Endodermal cell (in vitro differentiated cells): ENCODE data around the gene FKBP15. TPM values are rescaled to one million over a fixed set of nuclear protein-coding genes. Genes with fewer than 3 reads are reported as not detected.

ENCODE experiments used
- DNase-seq: peaks from one replicate; pipeline ENCODE4 v3.0.0-alpha.2; 2017
- H3K27ac ChIP-seq: 2 replicates; pipeline ENCODE4 v1.5.1; 2013; ENCODE audit warnings: mild to moderate bottlenecking, low read depth, low read length, moderate library complexity
- H3K27me3 ChIP-seq: 2 replicates; pipeline ENCODE4 v1.6.1; 2013; ENCODE audit warnings: mild to moderate bottlenecking, low read length, moderate library complexity; ENCODE audit not compliant: insufficient read depth, control insufficient read depth, poor library complexity, severe bottlenecking
- H3K36me3 ChIP-seq: 2 replicates; pipeline ENCODE4 v1.7.0; 2013; ENCODE audit warnings: mild to moderate bottlenecking, low read length, moderate library complexity; ENCODE audit not compliant: control insufficient read depth, insufficient read depth
- H3K4me1 ChIP-seq: one replicate; pipeline ENCODE4 v1.7.0; 2013; ENCODE audit warnings: low read length; ENCODE audit not compliant: control insufficient read depth, insufficient read depth
- H3K4me3 ChIP-seq: 2 replicates; pipeline ENCODE4 v1.5.1; 2013; ENCODE audit warnings: mild to moderate bottlenecking, low read length, moderate library complexity
- H3K9ac ChIP-seq: 2 replicates; pipeline ENCODE4 v1.6.1; 2013; ENCODE audit warnings: mild to moderate bottlenecking, low read length, moderate library complexity; ENCODE audit not compliant: poor library complexity, severe bottlenecking; ENCODE audit errors: extremely low read depth
- H3K9me3 ChIP-seq: 2 replicates; pipeline ENCODE4 v1.6.1; 2013; ENCODE audit warnings: mild to moderate bottlenecking, low read length, moderate library complexity; ENCODE audit not compliant: control insufficient read depth
- H3K27ac Mint-ChIP-seq: 2 replicates; pipeline ENCODE4 v1.8.0; 2020; ENCODE audit warnings: mixed read lengths
- H3K27me3 Mint-ChIP-seq: 2 replicates; pipeline ENCODE4 v1.8.0; 2021; ENCODE audit warnings: mild to moderate bottlenecking, mixed read lengths; ENCODE audit not compliant: insufficient read depth
- H3K36me3 Mint-ChIP-seq: 2 replicates; pipeline ENCODE4 v1.8.0; 2020; ENCODE audit warnings: low read depth, mixed read lengths
- H3K4me1 Mint-ChIP-seq: 2 replicates; pipeline ENCODE4 v1.8.0; 2020; ENCODE audit warnings: mixed read lengths
- H3K4me3 Mint-ChIP-seq: 2 replicates; pipeline ENCODE4 v1.8.0; 2020; ENCODE audit warnings: mild to moderate bottlenecking, moderate library complexity, mixed read lengths
- H3K9me3 Mint-ChIP-seq: 2 replicates; pipeline ENCODE4 v1.8.0; 2020; ENCODE audit warnings: mild to moderate bottlenecking, mixed read lengths
- WGBS, 2 experiments: methylation state at CpG; one replicate each; pipeline versions ENCODE4 v1.1.5 to v1.1.7; 2013; ENCODE audit warnings: missing lambda C conversion rate in 2 of 2, mixed read lengths in 1 of 2; ENCODE audit not compliant: insufficient coverage in 1 of 2, insufficient read length in 1 of 2; 5-methylcytosine and 5-hydroxymethylcytosine counted together
- total RNA-seq, 2 donors: library from RNA; stranded (reverse); fragmentation: NEBNext Ultra II Directional in 1 of 2; extraction: Animal tissue kit (Norgen Biotek cat#: 25700) in 1 of 2; gene quantifications; 2 replicates in 1 of 2; 3 replicates in 1 of 2; pipeline ENCODE4 v1.2.1, GENCODE V29; 2021
- TF ChIP-seq, protein P1 (sequence below): fragments of 200-600 bp; sonication (generic); conservative IDR thresholded peaks from 2 replicates; pipeline ENCODE4 v1.5.0; 2021; ENCODE audit warnings: antibody characterized with exemption, mild to moderate bottlenecking

FKBP15 gene
- total RNA-seq, 2 donors from 2014 or later: 17.1 to 19.6 TPM

DNA sequence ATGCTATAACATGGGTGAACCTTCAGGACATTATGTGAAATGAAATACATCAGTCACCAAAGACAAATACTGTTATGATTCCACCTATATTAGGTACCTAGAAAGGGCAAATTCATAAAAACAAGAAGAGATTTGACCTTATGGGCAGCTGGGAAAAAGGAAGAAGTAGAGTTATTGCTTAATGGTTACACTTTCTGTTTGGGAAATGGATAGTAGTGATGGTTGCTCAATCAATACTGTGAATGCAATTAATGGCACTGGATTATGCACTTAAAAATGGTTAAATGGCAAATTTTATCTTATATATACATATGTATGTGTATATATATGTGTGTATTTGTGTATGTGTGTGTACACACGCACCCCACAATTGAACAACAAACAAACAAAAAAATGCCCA lies 15.2 kb downstream of the FKBP15 start:
- H3K4me1 ChIP-seq: peaks cover 9% of the 10 kb centered on the region
- peaks cover 50% of the 10 kb centered on the region for H3K36me3 ChIP-seq
- Mint-ChIP-seq H3K4me1 (peaks cover 12% of the 10 kb centered on the region), H3K36me3 (peaks cover 63% of the 10 kb centered on the region), H3K9me3 (no peaks in the 10 kb centered on the region), H3K27me3 (no peaks in the 10 kb centered on the region), H3K27ac (no peak overlapping the region), H3K4me3 (no peak overlapping the region)
- H3K4me3 ChIP-seq: no peak overlapping the region
- TF ChIP-seq, protein P1, sequence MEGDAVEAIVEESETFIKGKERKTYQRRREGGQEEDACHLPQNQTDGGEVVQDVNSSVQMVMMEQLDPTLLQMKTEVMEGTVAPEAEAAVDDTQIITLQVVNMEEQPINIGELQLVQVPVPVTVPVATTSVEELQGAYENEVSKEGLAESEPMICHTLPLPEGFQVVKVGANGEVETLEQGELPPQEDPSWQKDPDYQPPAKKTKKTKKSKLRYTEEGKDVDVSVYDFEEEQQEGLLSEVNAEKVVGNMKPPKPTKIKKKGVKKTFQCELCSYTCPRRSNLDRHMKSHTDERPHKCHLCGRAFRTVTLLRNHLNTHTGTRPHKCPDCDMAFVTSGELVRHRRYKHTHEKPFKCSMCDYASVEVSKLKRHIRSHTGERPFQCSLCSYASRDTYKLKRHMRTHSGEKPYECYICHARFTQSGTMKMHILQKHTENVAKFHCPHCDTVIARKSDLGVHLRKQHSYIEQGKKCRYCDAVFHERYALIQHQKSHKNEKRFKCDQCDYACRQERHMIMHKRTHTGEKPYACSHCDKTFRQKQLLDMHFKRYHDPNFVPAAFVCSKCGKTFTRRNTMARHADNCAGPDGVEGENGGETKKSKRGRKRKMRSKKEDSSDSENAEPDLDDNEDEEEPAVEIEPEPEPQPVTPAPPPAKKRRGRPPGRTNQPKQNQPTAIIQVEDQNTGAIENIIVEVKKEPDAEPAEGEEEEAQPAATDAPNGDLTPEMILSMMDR: no peak
- no peaks in the 10 kb centered on the region for H3K27me3 ChIP-seq
- H3K27ac ChIP-seq: no peak overlapping the region
- no CpG with 5 or more reads among the region's 1 CpG for WGBS, 2 experiments
- H3K9ac ChIP-seq: no peak overlapping the region
- H3K9me3 ChIP-seq: no peaks in the 10 kb centered on the region
- no peak for DNase-seq

DNA sequence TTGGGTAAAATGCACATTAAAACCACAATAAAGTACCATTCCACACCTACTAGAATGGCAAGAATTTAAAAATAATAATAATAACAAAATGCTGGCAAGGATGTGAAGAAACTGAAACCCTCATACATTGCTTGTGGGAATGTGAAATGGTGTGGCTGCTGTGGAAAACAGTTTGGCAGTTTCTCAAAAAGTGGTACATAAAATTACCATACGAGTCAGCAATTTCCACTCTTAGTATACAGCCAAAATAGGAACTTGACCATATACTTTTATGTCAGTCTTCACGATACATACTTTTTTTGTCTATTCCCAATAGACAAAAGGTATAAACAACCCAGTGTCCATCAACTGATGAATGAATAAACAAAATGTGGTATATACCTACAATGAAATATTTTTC lies 15.6 kb downstream of the FKBP15 start:
- Mint-ChIP-seq H3K36me3 (peaks cover 59% of the 10 kb centered on the region), H3K9me3 (no peaks in the 10 kb centered on the region), H3K4me1 (peaks cover 8% of the 10 kb centered on the region), H3K27me3 (no peaks in the 10 kb centered on the region), H3K27ac (no peak overlapping the region), H3K4me3 (no peak overlapping the region)
- H3K36me3 ChIP-seq: peaks cover 52% of the 10 kb centered on the region
- H3K9ac ChIP-seq: no peak overlapping the region
- TF ChIP-seq, protein P1: no peak
- no peaks in the 10 kb centered on the region for H3K9me3 ChIP-seq
- no peak for DNase-seq
- H3K27ac ChIP-seq: no peak overlapping the region
- peaks cover 9% of the 10 kb centered on the region for H3K4me1 ChIP-seq
- no peak overlapping the region for H3K4me3 ChIP-seq
- no peaks in the 10 kb centered on the region for H3K27me3 ChIP-seq
- 86% methylated on average over 2 of the region's 2 CpGs; no CpG with 5 or more reads in 1 of the 2 experiments for WGBS, 2 experiments

DNA sequence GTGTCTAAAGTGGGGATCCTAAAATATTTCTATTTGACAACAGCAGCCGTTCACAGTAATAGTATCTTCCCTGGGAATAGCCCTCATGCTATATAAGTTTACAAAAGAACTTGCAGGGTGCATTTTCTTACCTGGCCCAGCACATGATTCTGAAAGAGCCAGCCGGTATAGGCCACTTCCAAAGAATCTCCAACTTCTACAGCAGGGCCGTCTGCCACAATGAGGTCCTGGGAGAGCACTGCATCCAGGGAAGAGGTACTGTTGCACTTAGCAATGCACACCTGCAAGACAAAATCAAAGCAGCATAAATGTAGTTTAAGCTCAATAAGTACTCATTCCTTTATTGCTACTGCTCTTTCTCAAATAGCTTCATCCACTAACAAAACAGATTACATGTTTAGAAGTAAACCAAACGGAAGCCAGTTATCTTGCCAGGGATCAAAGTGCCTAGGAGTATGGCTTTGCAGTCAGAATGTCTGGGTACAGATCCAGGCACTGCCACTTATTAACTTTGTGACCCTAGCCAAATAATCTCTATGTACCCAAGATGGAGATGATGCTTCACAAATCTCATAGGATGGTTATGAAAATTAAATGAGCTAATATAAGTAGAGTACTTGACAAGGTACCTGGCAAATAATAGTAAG lies 21.3 kb downstream of the FKBP15 start:
- no peak overlapping the region for H3K27ac ChIP-seq
- Mint-ChIP-seq H3K36me3 (peaks cover 69% of the 10 kb centered on the region), H3K27ac (no peak overlapping the region), H3K9me3 (no peaks in the 10 kb centered on the region), H3K27me3 (no peaks in the 10 kb centered on the region), H3K4me1 (no peaks in the 10 kb centered on the region), H3K4me3 (no peak overlapping the region)
- WGBS, 2 experiments: 95 to 100% methylated on average over 2 to 4 of the region's 4 CpGs
- no peak overlapping the region for H3K4me3 ChIP-seq
- H3K9me3 ChIP-seq: no peaks in the 10 kb centered on the region
- H3K27me3 ChIP-seq: no peaks in the 10 kb centered on the region
- DNase-seq: no peak
- TF ChIP-seq, protein P1: no peak
- no peaks in the 10 kb centered on the region for H3K4me1 ChIP-seq
- H3K9ac ChIP-seq: no peak overlapping the region
- peaks cover 65% of the 10 kb centered on the region for H3K36me3 ChIP-seq
